GOT3 (cell line): ENCODE results near the gene LIPC.

Source experiments
- DNase-seq: peaks from one replicate; lab custom pipeline; 2025; ENCODE audit warnings: mixed read lengths; lab: John Stamatoyannopoulos, UW

LIPC gene

DNA sequence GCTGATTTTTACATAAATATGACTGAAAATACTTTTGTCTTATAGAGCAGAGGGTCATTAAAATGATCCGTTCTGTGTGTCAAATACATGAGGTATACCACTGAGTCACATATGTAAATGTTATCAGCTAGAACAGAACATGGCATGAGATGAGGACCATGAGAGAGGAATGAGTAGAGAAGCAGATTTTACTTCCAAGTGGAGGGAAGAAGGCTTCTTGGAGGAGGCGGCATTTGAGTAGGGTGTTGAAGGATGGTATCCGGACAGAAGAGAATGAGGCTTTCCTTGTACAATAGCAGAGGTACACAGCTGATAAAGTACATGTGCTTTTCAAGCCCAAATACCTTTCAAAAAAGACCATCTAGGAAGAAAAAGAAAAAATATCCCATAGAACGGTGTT, 4.8 kb downstream of the LIPC start:
- no peak for DNase-seq

- no peak for DNase-seq
Observed at GRCh38 chr15:58437531-58438105, 5.8 kb downstream of the LIPC start.

DNA sequence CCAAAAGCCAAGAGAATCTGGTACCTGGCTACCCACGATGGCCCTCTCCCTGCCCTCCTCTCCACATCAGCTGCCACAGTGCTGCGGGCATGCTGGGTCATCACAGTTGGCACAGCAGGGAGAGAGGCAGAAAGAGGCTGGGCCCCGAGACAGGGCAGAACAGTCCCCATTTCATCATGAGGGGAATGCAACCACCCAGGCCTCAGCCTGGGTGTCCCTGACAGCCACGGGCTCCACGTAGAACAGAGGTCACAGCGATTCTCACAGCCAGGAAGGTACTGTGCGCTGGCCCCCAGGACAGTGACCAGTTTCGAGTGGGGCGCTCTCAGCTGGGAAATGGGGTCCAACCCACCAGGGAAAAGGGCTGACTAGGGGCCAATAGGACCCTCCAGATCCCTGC, 6.3 kb downstream of the LIPC start:
- no peak for DNase-seq

DNA sequence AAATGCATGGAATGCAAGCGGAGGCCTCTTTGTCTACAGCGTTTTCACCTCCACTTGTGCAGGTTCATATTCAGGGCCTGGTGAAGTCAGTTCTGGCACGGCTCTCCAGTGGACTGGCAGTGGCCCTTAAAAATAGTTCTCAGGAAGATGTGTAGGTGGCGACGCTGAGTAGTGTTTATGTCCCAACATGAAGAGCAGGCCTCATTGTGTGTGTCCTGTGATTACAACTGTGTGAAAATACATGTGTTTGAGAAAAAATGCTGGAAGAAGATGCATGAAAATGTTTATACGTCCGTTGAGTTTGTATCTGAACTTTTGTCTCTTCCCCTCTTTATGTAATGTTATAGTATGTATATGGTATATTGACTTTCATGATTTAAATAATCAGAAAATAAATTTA, 7.2 kb downstream of the LIPC start:
- no peak for DNase-seq

DNA sequence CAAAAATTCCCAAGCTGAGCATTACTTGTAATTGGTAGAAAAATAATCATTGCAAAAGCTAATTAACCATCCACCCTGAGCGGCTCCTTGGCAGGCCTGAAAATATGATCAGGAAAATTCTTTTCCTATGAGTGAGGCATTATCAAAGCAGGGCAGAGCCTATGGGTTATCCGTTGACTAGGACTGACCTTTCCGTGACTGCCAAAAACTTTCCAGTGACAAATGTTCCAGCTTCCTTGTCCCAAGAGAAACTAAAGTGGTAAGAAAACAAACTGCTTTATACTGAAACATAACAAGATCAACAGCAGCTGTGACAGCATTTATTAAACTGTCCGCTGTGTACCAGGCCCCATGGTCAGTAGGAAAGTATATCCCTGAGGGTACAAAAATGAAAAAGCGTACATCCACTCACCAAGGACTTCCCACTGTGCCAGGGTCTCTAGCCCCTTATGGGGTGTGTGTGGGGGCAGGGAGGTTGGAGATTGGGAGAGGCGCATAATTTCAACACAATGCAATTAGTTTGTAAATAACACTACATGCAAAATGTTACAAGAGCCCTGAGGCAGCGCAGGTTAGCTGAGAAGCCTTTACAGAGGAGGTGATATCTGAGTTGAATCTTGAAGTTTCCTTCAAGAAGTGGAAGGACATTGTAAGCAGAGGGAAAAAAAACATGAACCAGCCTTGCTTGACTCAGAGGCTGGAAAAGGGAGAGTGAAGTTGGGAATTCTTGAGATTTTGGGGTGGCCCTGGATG, 8.5 kb downstream of the LIPC start:
- DNase-seq: no peak

GRCh38 chr15:58440922-58441321, 9.1 kb downstream of the LIPC start:
- DNase-seq: no peak

DNA sequence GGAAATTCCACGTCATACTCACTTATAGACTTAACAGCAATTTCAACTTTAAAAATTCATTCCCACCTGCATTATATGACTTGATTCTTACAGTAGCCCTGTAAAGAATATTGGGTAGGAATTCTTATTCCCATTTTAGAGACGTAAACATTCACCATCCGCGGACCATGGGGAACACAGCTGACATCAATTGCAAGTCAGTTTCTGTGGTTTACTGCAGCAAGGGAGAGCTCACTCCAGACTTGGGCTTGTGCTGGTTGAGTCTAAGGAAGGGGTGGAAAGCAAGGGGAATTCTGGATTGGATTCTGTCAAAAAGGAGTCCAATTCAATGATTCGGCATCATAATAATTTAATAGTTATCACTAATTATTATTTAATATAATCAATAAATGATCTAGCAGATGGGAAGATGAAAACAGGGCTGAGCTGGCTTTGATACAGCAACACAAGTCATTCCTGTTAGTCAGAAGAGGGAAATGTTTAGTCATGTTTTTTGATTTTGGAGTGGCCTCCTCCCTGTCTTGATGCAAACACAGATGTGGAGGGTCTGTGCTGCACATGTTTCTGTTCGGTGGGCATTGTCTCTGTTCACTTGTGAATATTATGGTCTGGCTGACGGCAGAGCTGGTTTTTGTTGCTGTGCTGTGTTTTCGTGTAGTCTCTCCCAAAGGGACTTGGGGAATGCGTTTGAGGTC, 9.7 kb downstream of the LIPC start:
- no peak for DNase-seq

DNA sequence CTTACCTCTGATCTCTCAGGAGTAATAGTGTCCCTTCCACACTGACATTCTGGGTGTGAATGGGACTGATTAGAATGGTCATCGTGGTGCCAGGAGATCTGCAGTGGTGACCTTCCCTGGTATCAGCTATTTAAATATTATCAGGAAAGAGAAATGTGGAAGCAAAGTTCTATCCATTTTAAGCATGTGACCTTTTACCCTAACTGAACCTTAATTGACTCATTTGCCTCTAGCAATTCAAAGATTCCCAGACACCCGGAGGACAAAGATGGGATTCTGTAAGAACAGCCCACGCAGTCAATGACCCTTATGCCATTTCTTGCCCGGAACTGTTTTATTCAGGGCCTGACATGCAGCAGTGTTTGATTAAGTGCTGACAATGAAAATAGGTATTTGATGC, 10.3 kb downstream of the LIPC start:
- DNase-seq: no peak

DNA sequence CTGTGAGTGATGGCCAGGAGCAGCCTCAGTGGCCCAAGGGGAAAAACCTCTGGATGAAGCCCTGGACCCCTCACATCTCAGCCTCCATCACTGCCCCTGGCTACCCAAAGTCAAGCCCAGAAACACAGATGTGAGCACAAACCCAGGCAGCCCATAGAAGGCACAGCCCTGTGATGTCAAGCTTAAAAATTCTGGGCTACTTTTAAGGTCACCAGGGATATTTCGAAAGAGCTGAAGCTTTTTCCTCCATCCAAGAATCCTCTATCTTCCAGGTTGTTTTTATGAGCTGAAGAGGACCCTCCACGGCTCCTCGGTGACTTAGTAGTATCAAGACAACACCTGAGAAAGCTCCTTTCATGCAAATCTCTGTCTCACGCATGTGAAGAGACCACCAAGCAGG, 11.5 kb downstream of the LIPC start:
- no peak for DNase-seq

DNA sequence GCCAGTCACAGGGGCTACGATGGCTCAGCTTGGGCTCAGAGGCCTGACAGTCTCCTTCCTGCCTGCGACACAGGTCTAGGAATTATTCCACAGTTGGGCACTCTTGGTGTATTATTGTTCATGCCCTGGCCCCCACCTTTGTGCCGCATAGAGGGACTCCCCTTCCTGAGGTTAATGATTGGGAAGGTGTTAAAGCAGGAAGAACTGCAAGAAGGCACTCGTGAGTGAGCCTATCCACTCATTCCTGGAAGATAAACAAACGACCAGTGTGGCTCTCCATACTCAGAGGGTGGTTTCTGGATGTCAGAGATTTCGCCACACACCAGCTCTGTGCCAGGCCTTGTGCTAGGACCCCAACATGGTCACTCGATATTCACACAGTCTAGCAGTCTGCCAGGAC, 12.3 kb downstream of the LIPC start:
- no peak for DNase-seq

DNA sequence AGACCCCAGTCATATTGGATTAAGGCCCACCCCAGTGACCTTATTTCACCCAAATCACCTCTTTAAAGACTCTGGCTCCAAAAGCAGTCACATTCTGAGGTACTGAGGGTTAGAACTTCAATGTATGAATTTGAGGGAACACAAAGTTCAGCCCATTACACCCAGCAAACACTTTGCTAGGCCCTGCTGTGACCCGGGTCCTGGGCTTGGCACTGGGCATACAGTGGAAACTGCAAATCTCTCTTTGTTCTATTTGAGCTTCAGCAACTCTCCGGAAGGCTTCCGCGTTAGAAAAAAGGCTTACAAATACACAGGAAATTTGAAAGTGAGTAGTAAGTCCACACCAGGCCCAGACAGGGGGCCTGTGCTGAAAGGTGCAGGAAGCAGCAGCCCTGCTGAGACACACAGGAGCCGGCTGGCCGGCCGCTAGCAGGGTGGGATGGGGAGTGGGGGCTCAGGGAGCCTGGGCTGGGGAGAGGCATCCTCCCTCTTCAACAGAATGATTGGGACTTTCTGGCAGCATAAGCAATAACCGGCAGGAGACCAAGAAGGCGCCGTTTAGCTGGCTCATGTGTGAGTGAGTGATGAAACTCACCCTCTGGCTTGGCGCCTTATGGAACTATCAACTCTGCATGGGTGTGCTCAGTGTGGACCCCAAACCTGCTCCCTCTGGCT, 13.0 kb downstream of the LIPC start:
- DNase-seq: no peak

- DNase-seq: no peak
Observed at GRCh38 chr15:58445865-58446264, 14.1 kb downstream of the LIPC start.

- DNase-seq: no peak
Observed at GRCh38 chr15:58446521-58446920, 14.7 kb downstream of the LIPC start.

DNA sequence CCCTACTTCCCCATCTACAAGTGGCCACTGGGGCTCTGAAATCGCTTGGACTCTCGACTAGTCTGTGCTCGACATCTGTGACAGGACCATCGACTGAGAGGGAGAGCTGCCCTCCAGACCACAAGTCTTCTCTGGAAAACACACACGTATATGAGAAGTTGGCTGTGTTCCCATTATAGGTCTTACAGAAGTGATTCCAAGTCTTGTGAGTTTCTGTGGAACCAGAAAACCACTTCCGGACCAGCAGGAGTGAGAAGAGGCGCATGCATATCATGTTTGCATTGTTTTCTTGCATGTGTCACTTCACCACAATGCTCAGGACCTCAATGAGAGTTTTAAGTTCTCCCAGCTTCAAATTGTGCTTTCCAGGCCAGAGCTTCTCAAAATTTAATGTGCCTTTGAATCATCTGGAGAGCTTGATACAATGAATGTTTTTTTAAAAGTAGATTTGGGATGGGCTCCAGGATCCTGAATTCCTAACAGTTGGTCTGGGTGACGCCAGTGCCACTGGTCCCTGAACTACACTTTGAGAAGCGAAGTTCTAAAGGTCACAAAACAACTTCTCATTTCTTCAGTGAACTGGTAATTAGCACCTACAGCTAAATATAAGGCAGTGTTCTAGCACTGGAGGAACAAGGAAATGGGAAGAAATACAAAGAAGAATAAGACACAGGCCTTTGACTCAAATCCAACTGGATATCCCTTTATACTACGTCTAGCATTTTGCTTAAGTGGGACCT, 15.7 kb downstream of the LIPC start:
- DNase-seq: no peak

DNA sequence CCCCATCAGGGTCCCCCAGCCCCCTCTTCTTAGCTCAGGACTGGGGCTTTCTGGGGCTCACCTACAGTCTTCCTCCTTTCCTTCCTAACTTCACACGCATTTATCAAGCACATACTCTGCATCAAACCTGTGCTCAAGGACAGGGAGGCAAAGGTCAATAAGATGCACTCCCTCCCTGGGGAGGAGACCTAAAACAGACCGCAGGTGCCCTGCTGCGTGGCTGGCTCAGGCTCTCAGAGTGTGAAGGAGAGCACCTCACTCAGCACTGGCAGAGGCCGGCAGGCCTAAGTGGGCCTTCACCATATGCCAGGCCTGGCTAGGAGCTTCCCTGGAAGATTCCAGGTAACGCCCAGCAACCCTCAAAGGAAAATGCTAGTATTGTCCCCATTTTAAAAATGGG, 16.5 kb downstream of the LIPC start:
- DNase-seq: no peak

DNA sequence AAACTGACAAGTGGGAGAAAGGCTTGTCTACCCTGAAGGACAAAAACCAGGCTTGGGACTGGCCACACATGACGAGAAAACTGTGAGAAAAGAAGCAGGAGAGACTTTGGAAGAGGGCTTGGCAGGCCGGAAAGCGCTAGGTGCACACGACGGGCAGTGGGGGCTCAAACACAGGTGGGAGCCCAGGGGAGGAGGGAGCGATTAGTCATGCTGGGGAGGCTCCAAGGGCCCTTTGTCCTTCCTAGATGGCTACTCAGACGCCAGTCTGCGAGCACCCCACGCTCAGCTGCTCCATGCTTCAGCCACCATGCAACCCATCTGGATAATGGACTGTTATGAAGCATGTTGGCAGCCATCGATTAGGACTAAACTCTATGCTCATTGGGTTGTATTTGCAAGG, 17.1 kb downstream of the LIPC start:
- DNase-seq: no peak

DNA sequence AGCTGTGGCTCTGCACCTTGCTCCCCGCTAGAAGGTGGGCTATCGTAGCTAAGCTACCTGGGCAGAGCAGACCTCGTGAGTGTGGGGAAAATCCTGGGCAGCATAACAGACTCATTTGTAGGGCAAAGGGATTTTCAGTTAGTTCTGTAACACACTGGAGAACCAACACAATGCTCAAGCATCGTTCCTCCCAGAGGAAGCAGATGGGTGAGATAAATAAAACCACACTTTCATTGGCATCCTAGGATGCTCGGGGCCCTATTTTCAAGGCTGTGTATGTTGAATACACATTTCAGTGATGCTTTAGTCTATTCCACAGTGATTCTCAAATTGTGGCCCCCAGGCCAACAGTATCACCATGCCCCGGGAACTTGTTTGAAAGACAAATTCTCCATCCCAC, 20.0 kb downstream of the LIPC start:
- no peak for DNase-seq

DNA sequence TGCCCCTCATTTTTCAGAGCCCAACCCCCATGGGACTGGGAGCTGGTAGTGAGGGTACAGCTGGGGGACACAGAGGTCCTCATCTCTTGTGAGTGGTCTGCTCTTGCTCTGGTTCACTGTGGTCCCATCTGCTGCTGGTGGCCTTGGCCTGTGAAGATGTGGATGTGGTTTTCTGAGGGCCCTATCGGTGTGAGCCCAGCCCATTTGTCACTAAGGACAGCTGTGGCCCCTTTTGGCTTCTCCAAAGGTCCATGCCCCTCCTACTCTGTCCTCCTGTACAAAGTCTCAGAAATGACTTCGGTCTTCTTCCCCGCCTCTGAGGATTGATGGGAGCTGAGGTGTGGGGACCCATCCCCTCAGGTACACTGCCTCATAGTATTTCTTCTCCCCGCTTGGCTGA, 21.0 kb downstream of the LIPC start:
- no peak for DNase-seq

DNA sequence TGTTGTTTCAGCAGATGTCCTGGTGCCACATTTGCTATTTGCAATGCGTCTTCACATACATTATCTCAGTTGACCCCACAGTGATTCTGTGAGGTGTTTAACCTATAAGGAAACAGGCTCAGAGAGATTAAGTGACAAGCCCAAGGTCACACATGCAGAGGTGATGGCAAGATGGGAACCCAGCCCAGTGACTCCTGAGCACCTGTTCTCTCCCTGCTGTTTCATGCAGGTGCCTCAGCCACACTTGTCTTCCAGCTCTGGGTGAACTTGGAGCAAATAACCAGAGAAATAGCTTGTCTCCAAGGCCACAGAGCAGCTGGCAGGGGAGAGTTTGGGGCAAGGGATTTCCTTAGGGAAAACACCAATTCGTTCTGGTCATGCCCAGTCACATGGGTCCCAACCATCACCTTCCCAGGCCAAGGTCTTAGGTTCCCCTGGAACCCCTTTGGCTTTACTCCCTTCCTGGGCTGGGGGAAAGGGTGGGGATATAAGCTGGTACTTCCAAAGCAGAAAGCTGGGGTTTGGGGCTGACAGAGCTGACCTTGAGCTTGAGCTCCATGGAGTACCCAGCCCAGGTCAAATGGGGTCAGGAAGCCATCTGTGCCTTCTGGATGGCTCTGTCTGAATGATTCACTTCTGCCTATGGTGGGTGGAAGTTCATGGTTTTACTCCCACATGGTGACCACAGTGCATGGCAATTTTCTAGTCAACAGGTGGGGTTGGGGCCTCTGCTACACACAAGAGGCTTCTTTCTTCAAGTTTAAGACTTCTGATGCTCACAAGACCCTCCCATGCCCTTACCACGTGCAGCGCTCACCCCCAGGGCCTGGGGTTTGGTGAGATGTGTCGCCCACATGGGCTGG, 22.4 kb downstream of the LIPC start:
- no peak for DNase-seq

GRCh38 chr15:58454950-58455401, 23.2 kb downstream of the LIPC start:
- DNase-seq: no peak

DNA sequence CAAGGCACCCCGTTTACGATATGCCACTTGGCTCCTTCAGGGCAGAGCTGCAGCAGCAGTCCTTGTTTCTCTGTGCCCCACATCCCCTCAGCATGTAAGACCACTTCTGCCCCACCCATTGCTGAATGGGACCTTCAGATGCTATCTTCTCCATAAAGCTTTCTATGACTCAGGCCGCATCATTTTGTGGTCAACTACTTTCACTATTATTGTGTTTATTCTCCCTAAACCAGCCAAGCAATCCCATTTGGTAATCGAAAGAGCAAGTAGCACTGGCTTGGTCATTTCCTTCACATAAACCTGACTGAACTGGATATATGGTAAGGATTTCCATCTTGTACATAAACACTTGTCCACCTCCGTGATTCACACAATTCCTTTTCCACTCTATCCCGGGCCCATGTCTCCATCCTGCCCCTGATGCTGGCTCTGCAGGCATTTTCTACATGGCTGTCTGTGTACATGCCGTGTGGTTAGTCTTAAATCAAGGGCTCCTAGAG, 25.7 kb downstream of the LIPC start:
- DNase-seq: no peak
